Loucy (cell line): Measurements from ENCODE around the gene ACAP2.

ENCODE experiments used
- H2AFZ ChIP-seq: fragments of 200-600 bp; sonication (generic); 2 replicates; pipeline ENCODE4 v1.6.0; 2016; ENCODE audit warnings: antibody characterized with exemption, mild to moderate bottlenecking, low read length, moderate library complexity
- H3F3A ChIP-seq: fragments of 200-600 bp; 2 replicates; pipeline ENCODE4 v1.6.0; 2016; ENCODE audit warnings: antibody characterized with exemption, low read depth, mild to moderate bottlenecking
- H3K27me3 ChIP-seq: fragments of 200-600 bp; sonication (generic); 2 replicates; pipeline ENCODE4 v1.6.1; 2014; ENCODE audit warnings: low read length, mild to moderate bottlenecking; ENCODE audit not compliant: insufficient read depth, poor library complexity, severe bottlenecking
- H3K36me3 ChIP-seq: fragments of 200-600 bp; sonication (generic); 2 replicates; pipeline ENCODE4 v1.6.1; 2016; ENCODE audit warnings: low read length; ENCODE audit not compliant: insufficient read depth
- H3K4me1 ChIP-seq: fragments of 200-600 bp; sonication (generic); 2 replicates; pipeline ENCODE4 v1.5.1; 2014; ENCODE audit warnings: low read length, mild to moderate bottlenecking; ENCODE audit not compliant: insufficient read depth, poor library complexity, severe bottlenecking
- H3K4me2 ChIP-seq: fragments of 200-600 bp; sonication (generic); 2 replicates; pipeline ENCODE4 v1.6.0; 2014; ENCODE audit warnings: antibody characterized with exemption, low read length, low read depth, mild to moderate bottlenecking; ENCODE audit not compliant: poor library complexity, severe bottlenecking
- H3K4me3 ChIP-seq: fragments of 200-600 bp; sonication (generic); 2 replicates; pipeline ENCODE4 v1.5.1; 2014; ENCODE audit warnings: low read length, mild to moderate bottlenecking, mixed read lengths; ENCODE audit not compliant: poor library complexity, severe bottlenecking
- H3K79me2 ChIP-seq: fragments of 200-600 bp; sonication (generic); 2 replicates; pipeline ENCODE4 v1.6.1; 2014; ENCODE audit warnings: low read length; ENCODE audit not compliant: insufficient read depth
- H3K9ac ChIP-seq: fragments of 200-600 bp; sonication (generic); 2 replicates; pipeline ENCODE4 v1.6.0; 2014; ENCODE audit warnings: mild to moderate bottlenecking, low read depth, low read length, moderate library complexity; ENCODE audit not compliant: poor library complexity, severe bottlenecking
- H3K9me2 ChIP-seq: fragments of 200-600 bp; sonication (generic); replicated peaks from 2 replicates; pipeline ENCODE4 v1.6.1; 2016; ENCODE audit warnings: low read depth, low read length, mixed read lengths
- H3K9me3 ChIP-seq: fragments of 200-600 bp; sonication (generic); 2 replicates; pipeline ENCODE4 v1.6.1; 2014; ENCODE audit warnings: mild to moderate bottlenecking, antibody characterized with exemption, low read length, low read depth; ENCODE audit not compliant: insufficient read depth
- H4K20me1 ChIP-seq: fragments of 200-600 bp; sonication (generic); 2 replicates; pipeline ENCODE4 v1.6.0; 2014; ENCODE audit warnings: antibody characterized with exemption, low read length, mild to moderate bottlenecking; ENCODE audit not compliant: insufficient read depth, poor library complexity, severe bottlenecking
- EZH2phosphoT487 ChIP-seq: fragments of 200-600 bp; IDR thresholded peaks from 2 replicates; pipeline ENCODE4 v1.6.1; 2018; ENCODE audit warnings: antibody characterized with exemption, mild to moderate bottlenecking, moderate library complexity, borderline replicate concordance
- TF ChIP-seq, protein P1 (sequence below): fragments of 200-600 bp; sonication (generic); conservative IDR thresholded peaks from 2 replicates; pipeline ENCODE4 v1.5.1; 2014; ENCODE audit warnings: mild to moderate bottlenecking, antibody characterized with exemption, low read length

ACAP2 gene

DNA sequence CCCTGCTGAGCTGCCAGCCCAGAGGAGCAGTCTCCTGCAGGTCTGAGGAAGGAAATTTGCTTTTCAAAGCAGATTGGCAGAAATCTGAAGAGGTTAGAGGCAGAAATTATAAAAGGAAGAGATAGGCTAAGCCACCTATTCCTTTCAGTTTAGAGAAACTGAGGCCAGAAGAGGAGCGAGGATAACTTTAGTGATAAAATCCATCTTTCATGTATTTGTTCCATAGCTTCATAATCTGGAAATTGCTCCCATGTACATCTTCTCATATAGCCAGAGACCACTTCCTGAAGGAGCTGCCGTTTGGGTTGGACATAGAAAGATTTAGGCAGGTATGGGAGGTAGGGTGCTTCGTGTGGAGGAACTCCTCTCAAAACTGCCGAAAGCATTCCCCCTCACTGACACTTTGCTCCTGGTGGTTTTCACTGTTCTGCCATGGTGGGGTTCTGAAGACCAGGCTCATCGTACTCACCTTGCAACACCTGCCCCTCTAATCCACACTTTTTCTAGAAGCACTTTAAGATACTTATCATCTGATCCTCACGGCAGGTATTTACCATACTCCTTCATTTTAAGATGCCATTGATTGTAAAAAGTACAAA, 670 bp upstream of the ACAP2 start:
- no peaks in the 10 kb centered on the region for H3K36me3 ChIP-seq
- H3K79me2 ChIP-seq: peaks cover 40% of the 10 kb centered on the region
- TF ChIP-seq, protein P1, sequence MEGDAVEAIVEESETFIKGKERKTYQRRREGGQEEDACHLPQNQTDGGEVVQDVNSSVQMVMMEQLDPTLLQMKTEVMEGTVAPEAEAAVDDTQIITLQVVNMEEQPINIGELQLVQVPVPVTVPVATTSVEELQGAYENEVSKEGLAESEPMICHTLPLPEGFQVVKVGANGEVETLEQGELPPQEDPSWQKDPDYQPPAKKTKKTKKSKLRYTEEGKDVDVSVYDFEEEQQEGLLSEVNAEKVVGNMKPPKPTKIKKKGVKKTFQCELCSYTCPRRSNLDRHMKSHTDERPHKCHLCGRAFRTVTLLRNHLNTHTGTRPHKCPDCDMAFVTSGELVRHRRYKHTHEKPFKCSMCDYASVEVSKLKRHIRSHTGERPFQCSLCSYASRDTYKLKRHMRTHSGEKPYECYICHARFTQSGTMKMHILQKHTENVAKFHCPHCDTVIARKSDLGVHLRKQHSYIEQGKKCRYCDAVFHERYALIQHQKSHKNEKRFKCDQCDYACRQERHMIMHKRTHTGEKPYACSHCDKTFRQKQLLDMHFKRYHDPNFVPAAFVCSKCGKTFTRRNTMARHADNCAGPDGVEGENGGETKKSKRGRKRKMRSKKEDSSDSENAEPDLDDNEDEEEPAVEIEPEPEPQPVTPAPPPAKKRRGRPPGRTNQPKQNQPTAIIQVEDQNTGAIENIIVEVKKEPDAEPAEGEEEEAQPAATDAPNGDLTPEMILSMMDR: no peak
- TF ChIP-seq EZH2phosphoT487: no peak
- H3K9me2 ChIP-seq: no peaks in the 10 kb centered on the region
- no peaks in the 10 kb centered on the region for H3K27me3 ChIP-seq
- H4K20me1 ChIP-seq: peaks cover 35% of the 10 kb centered on the region
- H3K4me2 ChIP-seq: peak overlapping the region; percentile 80
- peak overlapping the region; percentile 69 for H3K4me3 ChIP-seq
- H3K4me1 ChIP-seq: peaks cover 36% of the 10 kb centered on the region
- no peaks in the 10 kb centered on the region for H3K9me3 ChIP-seq
- H3K9ac ChIP-seq: peak overlapping the region; percentile 63
- no peaks in the 10 kb centered on the region for H3F3A ChIP-seq
- H2AFZ ChIP-seq: peak overlapping the region; percentile 80

DNA sequence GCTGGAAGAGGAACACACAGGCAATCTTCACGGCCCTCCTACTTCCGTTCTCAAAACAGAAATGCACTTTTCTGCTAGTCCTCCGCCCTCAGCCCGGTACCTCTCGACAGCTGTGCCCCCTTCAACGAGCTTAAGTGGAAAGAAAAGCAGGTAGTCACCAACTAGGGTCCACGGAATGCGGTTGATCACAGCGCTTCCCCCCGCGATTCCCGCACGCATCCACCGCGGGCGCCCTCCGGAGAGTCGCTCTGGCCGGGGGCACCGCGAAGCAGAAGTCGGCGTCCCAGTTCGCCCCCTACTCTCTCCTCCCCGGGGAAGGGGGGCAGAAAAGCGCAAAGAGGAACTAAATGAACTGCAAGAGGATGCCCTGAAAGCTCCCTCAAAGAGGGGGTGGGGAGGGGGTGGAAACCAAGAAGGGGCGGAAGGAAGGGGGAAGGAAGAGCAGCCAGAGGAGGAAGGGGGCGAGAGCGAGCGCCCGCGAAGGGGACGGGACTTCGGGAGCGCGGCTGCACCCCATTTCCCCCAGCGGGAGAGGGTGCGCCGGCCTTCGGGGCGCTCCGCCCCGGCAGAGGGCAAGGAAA, 738 bp downstream of the ACAP2 start:
- H3K4me2 ChIP-seq: peak overlapping the region; percentile 85
- no peaks in the 10 kb centered on the region for H3K9me3 ChIP-seq
- no peaks in the 10 kb centered on the region for H3K27me3 ChIP-seq
- peaks cover 54% of the 10 kb centered on the region for H3K79me2 ChIP-seq
- H3K36me3 ChIP-seq: no peaks in the 10 kb centered on the region
- peaks cover 44% of the 10 kb centered on the region for H4K20me1 ChIP-seq
- H3K9ac ChIP-seq: peak overlapping the region; percentile 83
- H3K4me3 ChIP-seq: peak overlapping the region; percentile 81
- H3F3A ChIP-seq: no peaks in the 10 kb centered on the region
- H3K4me1 ChIP-seq: peaks cover 44% of the 10 kb centered on the region
- H3K9me2 ChIP-seq: no peaks in the 10 kb centered on the region
- TF ChIP-seq, protein P1: no peak
- TF ChIP-seq EZH2phosphoT487: no peak
- H2AFZ ChIP-seq: peak overlapping the region; percentile 66

DNA sequence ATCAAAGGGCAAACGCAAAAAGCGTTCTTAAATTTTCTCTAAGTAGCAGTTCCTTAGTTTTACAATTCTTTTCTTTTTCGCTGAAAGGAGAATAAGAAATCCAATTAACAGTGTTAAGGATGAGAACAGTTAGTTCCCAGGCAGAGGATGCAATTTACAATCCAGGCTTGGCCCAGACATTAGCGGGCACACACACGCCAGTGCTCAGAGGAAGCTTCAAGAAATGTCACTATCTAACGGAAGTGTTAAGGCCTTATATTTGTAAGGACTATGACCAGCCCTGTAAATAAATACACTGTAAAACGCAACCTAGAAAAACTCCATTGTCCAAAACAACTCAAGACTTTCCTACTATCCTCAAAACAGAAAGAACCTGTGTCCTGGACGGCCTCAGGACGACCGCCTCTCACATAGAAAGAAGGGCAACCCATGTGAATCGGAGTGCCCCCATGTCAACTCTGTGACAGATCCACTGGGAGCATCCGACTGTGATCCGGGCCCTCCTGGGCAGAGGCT, 1.3 kb downstream of the ACAP2 start:
- Histone ChIP-seq H3K4me3 (peak overlapping the region; percentile 81), H3K9ac (peak overlapping the region; percentile 83), H3F3A (no peaks in the 10 kb centered on the region), H3K36me3 (no peaks in the 10 kb centered on the region), H3K9me2 (no peaks in the 10 kb centered on the region), H3K4me2 (peak overlapping the region; percentile 85), H3K79me2 (peaks cover 59% of the 10 kb centered on the region), H3K9me3 (no peaks in the 10 kb centered on the region), H3K4me1 (peaks cover 45% of the 10 kb centered on the region), H3K27me3 (no peaks in the 10 kb centered on the region), H2AFZ (peak overlapping the region; percentile 66), H4K20me1 (peaks cover 48% of the 10 kb centered on the region)
- TF ChIP-seq EZH2phosphoT487: no peak
- TF ChIP-seq, protein P1: no peak
